DND-41 (cell line): ENCODE data around the gene AGAP1.

Source experiments
- EZH2 ChIP-seq: IDR thresholded peaks from 3 replicates; pipeline ENCODE4 v1.6.1; 2012; ENCODE audit warnings: borderline replicate concordance, low read depth, mild to moderate bottlenecking, moderate library complexity, low read length, inconsistent platforms; ENCODE audit not compliant: severe bottlenecking
- TF ChIP-seq, protein P1 (sequence below): IDR thresholded peaks from 2 replicates; pipeline ENCODE4 v1.5.1; 2012; ENCODE audit warnings: borderline replicate concordance, low read length, moderate library complexity, mild to moderate bottlenecking; ENCODE audit not compliant: poor library complexity, severe bottlenecking; ENCODE audit errors: extremely low read depth

DNA sequence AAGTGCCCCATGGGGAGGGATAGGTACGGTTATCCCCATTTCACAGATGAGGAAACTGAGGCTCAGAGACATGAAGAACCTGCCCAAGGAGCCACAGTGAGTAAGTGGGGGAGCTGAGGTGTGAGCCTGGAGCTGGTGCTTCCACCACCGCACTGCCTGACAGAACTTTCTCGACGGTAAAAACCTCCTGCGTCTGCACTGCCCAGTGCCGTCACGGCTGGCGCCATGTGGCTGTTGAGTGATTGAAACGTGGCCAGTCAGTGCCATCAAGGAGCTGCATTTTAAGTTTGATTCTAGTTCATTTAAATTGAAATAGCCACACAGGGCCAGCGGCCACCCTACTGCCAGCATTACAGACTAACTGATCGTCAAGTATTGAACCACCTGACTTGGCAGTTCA is 217.1 kb downstream of the AGAP1 start:
- TF ChIP-seq, protein P1, sequence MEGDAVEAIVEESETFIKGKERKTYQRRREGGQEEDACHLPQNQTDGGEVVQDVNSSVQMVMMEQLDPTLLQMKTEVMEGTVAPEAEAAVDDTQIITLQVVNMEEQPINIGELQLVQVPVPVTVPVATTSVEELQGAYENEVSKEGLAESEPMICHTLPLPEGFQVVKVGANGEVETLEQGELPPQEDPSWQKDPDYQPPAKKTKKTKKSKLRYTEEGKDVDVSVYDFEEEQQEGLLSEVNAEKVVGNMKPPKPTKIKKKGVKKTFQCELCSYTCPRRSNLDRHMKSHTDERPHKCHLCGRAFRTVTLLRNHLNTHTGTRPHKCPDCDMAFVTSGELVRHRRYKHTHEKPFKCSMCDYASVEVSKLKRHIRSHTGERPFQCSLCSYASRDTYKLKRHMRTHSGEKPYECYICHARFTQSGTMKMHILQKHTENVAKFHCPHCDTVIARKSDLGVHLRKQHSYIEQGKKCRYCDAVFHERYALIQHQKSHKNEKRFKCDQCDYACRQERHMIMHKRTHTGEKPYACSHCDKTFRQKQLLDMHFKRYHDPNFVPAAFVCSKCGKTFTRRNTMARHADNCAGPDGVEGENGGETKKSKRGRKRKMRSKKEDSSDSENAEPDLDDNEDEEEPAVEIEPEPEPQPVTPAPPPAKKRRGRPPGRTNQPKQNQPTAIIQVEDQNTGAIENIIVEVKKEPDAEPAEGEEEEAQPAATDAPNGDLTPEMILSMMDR: no peak
- TF ChIP-seq EZH2: no peak
